Lung (tissue), 16 donors: Measurements from ENCODE around the gene SLC35F4. TPM values are rescaled to one million over a fixed set of nuclear protein-coding genes. Genes with fewer than 3 reads are reported as not detected.

Experiments
- ATAC-seq: fragments of 200-7000 bp; cut with Tn5 transposase; one replicate; pipeline ENCODE4 v1.9.1; 2020; ENCODE audit warnings: moderate number of reproducible peaks; ENCODE audit not compliant: insufficient read depth, low FRiP score
- DNase-seq, 3 donors: peaks; one replicate each; pipeline ENCODE4 v3.0.0-alpha.2; 2013 to 2017
- H3K27ac ChIP-seq, 2 donors: one replicate each; pipeline ENCODE4 v1.5.1; 2013; ENCODE audit warnings: mild to moderate bottlenecking in 2 of 2, moderate library complexity in 2 of 2, control low read depth in 1 of 2, inconsistent platforms in 1 of 2, low read depth in 1 of 2, low read length in 1 of 2
- H3K27me3 ChIP-seq, 3 donors: one replicate each; pipeline ENCODE4 v1.5.1; 2013; ENCODE audit warnings: low read length in 2 of 3; ENCODE audit not compliant: control insufficient read depth in 3 of 3, insufficient read depth in 3 of 3
- H3K36me3 ChIP-seq, 4 donors: one replicate each; pipeline ENCODE4 v1.5.1; 2013; ENCODE audit warnings: low read length in 4 of 4, mild to moderate bottlenecking in 1 of 4, moderate library complexity in 1 of 4; ENCODE audit not compliant: control insufficient read depth in 4 of 4, insufficient read depth in 4 of 4
- H3K4me1 ChIP-seq, 5 donors: one replicate each; pipeline ENCODE4 v1.5.1; 2013; ENCODE audit warnings: low read length in 5 of 5, mild to moderate bottlenecking in 2 of 5, moderate library complexity in 1 of 5; ENCODE audit not compliant: control insufficient read depth in 5 of 5, insufficient read depth in 5 of 5
- H3K4me3 ChIP-seq: one replicate; pipeline ENCODE4 v1.5.1; 2013; ENCODE audit warnings: mild to moderate bottlenecking, control low read depth, moderate library complexity
- H3K9ac ChIP-seq, 2 donors: one replicate each; pipeline ENCODE4 v1.5.1; 2013; ENCODE audit warnings: low read length in 2 of 2, control low read depth in 1 of 2; ENCODE audit not compliant: insufficient read depth in 1 of 2
- H3K9me3 ChIP-seq, 4 donors: one replicate each; pipeline ENCODE4 v1.5.1; 2013; ENCODE audit warnings: low read length in 3 of 4, mild to moderate bottlenecking in 1 of 4, moderate library complexity in 1 of 4; ENCODE audit not compliant: control insufficient read depth in 4 of 4, insufficient read depth in 3 of 4
- WGBS, 2 donors: extraction: QIAGEN DNeasy Blood & Tissue Kit; methylation state at CpG; one replicate each; pipeline ENCODE4 v1.1.7; 2013; 5-methylcytosine and 5-hydroxymethylcytosine counted together
- long read RNA-seq, 5 donors: transcript quantifications; one replicate each; lab custom pipeline, GENCODE V29; 2026
- polyA plus RNA-seq, 2 donors: library from polyadenylated mRNA; stranded (reverse); fragments of 200-250 nt; gene quantifications; one replicate each; pipeline ENCODE4 v1.2.1, GENCODE V29; 2013
- total RNA-seq, 2 donors: library from RNA; depleted of rRNA in 1 of 2; stranded (reverse); fragments of >200 nt in 1 of 2; gene quantifications; one replicate each; pipeline ENCODE4 v1.2.1, GENCODE V29; 2014 to 2021
- TF ChIP-seq, protein P1 (sequence below): IDR thresholded peaks from 2 replicates; pipeline ENCODE4 v1.5.1; 2012; ENCODE audit warnings: mild to moderate bottlenecking; ENCODE audit errors: control extremely low read depth, extremely low read depth
- donor health status: control.
- donor health status: control.
- donor health status: Bipolar disorder and iron deficiency.
- donor health status: healthy.
- donor health status: DM: yes; HTN: yes; CAD: no.

SLC35F4 gene
- total RNA-seq: not detected
- polyA plus RNA-seq: not detected
- long read RNA-seq, donor 1: 0 reads
- long read RNA-seq, donor 2: 0 reads
- long read RNA-seq, donor 3: 0 reads
- long read RNA-seq, donor 4: 0 reads
- long read RNA-seq, donor 5: 0 reads

DNA sequence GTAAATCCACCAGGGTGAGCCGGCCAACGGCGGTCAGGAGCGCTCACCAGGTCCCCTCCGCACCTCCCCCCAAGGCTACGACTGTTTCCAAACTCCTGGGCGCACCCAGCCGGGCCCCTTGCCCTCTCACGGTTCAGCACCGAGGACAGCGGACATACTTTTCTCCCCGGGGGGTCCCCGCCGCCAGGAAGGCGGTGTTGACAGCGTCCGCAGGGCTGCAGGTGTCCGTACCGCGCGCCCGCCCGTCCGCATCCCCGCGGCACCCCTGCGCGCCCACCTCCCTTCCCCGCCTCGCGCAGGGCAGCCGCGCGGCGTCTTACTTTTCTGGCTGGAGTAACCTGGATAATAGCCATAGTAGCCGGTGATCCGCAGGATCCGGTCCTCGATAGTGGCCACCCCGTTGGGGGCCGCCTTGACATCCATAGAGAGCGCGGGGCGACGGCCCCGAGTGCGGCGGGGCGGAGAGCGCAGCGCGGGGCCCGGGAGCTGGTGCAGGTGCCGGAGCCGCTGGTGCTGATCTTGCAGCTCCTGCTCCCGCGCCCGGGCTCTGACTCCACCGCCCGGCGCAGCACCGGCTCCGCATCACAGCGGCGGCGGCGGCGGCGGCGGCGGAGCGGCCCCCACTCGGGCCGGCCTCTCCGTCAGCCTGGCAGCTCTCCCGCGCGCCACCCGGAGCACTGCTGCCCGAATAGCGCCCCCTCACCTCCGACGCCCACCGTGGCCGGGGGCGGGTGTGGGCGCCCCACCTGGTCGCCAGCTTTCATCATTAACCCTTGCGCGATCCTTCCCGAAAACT, at the start of gene SLC35F4:
Gene SLC35F4 (minus strand): TSS at position 690 of the 796 bp plus-strand sequence.
- DNase-seq (peak; percentile 25 to 59 (median 34)), ATAC-seq (no peak)
- no peak within 1 kb of the TSS for H3K27ac ChIP-seq
- H3K4me1 ChIP-seq: peaks cover 0 to 8% (median 0%) of the 10 kb centered on the region in 5 donors
- TF ChIP-seq, protein P1, sequence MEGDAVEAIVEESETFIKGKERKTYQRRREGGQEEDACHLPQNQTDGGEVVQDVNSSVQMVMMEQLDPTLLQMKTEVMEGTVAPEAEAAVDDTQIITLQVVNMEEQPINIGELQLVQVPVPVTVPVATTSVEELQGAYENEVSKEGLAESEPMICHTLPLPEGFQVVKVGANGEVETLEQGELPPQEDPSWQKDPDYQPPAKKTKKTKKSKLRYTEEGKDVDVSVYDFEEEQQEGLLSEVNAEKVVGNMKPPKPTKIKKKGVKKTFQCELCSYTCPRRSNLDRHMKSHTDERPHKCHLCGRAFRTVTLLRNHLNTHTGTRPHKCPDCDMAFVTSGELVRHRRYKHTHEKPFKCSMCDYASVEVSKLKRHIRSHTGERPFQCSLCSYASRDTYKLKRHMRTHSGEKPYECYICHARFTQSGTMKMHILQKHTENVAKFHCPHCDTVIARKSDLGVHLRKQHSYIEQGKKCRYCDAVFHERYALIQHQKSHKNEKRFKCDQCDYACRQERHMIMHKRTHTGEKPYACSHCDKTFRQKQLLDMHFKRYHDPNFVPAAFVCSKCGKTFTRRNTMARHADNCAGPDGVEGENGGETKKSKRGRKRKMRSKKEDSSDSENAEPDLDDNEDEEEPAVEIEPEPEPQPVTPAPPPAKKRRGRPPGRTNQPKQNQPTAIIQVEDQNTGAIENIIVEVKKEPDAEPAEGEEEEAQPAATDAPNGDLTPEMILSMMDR: no peak
- peaks cover 0 to 4% (median 0%) of the 10 kb centered on the region in 4 donors for H3K9me3 ChIP-seq
- no peak within 1 kb of the TSS for H3K9ac ChIP-seq
- no peak within 1 kb of the TSS for H3K4me3 ChIP-seq
- H3K36me3 ChIP-seq: no peaks in the 10 kb centered on the region
- peaks cover 19 to 50% (median 38%) of the 10 kb centered on the region in 3 donors for H3K27me3 ChIP-seq
- 3 to 5% methylated on average over 76 to 91 of the region's 91 CpGs for WGBS, 2 donors

DNA sequence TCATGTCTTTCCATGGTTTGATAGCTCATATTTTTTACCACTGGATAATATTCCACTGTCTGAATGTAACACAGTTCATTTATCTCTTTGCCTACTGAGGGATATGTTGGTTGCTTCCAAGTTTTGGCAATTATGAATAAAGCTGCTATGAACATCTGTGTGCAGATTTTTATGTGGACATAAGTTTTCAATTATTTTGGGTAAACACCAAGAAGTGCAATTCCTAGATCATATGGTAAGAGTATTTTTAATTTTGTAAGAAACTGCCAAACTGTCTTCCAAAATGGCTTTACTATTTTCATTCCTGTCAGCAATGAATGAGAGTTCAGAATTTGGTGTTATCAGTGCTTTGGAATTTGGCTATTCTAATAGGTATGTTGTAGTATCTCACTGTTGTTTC, 43.7 kb upstream of the SLC35F4 start:
- TF ChIP-seq, protein P1: no peak
- H3K36me3 ChIP-seq: no peaks in the 10 kb centered on the region
- H3K9ac ChIP-seq: no peak overlapping the region
- no peak overlapping the region for H3K27ac ChIP-seq
- no peak overlapping the region for H3K4me3 ChIP-seq
- DNase-seq (no peak), ATAC-seq (no peak)
- no peaks in the 10 kb centered on the region for H3K27me3 ChIP-seq
- H3K9me3 ChIP-seq: no peaks in the 10 kb centered on the region
- H3K4me1 ChIP-seq: no peaks in the 10 kb centered on the region

DNA sequence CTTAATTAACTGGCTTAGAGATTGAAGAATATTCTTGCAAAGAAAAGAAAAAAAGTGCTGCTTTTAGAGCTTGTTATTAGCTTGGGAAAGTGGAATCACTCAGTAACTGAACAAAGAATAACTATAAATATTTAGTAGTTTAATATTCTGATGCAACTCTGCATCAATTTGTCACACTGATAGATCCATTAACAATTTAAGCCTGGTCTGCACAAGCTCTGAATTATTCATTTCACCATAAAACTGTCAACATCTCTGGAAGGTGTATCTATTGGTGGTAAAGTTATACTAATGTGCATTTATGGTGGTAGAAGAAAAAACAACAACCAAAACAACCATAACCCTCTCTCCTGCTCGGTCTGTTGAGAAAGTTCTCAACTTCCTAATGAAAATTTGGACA, 38.1 kb upstream of the SLC35F4 start:
- Histone ChIP-seq H3K27ac (no peak overlapping the region), H3K36me3 (no peaks in the 10 kb centered on the region), H3K4me3 (no peak overlapping the region), H3K9ac (no peak overlapping the region), H3K27me3 (no peaks in the 10 kb centered on the region), H3K4me1 (no peaks in the 10 kb centered on the region), H3K9me3 (peaks cover 0 to 2% (median 0%) of the 10 kb centered on the region in 4 donors)
- TF ChIP-seq, protein P1: no peak
- ATAC-seq (no peak), DNase-seq (no peak)
- WGBS, 2 donors: 64 to 65% methylated on average over 1 of the region's 1 CpG
